Activated T-cell treated with anti-CD3 and anti-CD28 coated beads, Interleukin-2, amount 50 U/mL, for 48 hours (primary cell): ENCODE measurements around the gene PDE9A.

Source experiments
- DNase-seq, 2 experiments: peaks; one replicate each; pipeline ENCODE4 v3.0.0-alpha.2; 2020

PDE9A gene

GRCh38 chr21:42673633-42674328, 20.4 kb downstream of the PDE9A start:
- DNase-seq = no peak

- DNase-seq = no peak
Observed at GRCh38 chr21:42674351-42674940, 21.0 kb downstream of the PDE9A start.

GRCh38 chr21:42675403-42675802, 22.0 kb downstream of the PDE9A start:
- no peak for DNase-seq

GRCh38 chr21:42676808-42677207, 23.4 kb downstream of the PDE9A start:
- no peak for DNase-seq

- no peak for DNase-seq
Observed at GRCh38 chr21:42677339-42678321, 24.2 kb downstream of the PDE9A start.

GRCh38 chr21:42678618-42679295, 25.3 kb downstream of the PDE9A start:
- DNase-seq = no peak

- no peak for DNase-seq
Observed at GRCh38 chr21:42679319-42680057, 26.1 kb downstream of the PDE9A start.

GRCh38 chr21:42680058-42680330, 26.6 kb downstream of the PDE9A start:
- no peak for DNase-seq

- DNase-seq = no peak
Observed at GRCh38 chr21:42680429-42680828, 27.0 kb downstream of the PDE9A start.

- peak; percentile 30 to 43 for DNase-seq
Observed at GRCh38 chr21:42681296-42682206, 28.1 kb downstream of the PDE9A start.

- DNase-seq = no peak
Observed at GRCh38 chr21:42682661-42683210, 29.3 kb downstream of the PDE9A start.

- DNase-seq = no peak
Observed at GRCh38 chr21:42683371-42684108, 30.1 kb downstream of the PDE9A start.

- peak; percentile 66 to 69 for DNase-seq
Observed at GRCh38 chr21:42684109-42684916, 30.9 kb downstream of the PDE9A start.

GRCh38 chr21:42685036-42685435, 31.6 kb downstream of the PDE9A start:
- peak in 1 of 2 experiments; percentile 42 for DNase-seq

GRCh38 chr21:42685954-42686500, 32.6 kb downstream of the PDE9A start:
- DNase-seq = no peak

GRCh38 chr21:42687796-42688195, 34.4 kb downstream of the PDE9A start:
- DNase-seq = no peak

GRCh38 chr21:42688226-42688840, 34.9 kb downstream of the PDE9A start:
- no peak for DNase-seq

- DNase-seq = no peak
Observed at GRCh38 chr21:42688841-42689371, 35.5 kb downstream of the PDE9A start.
